MM.1S (cell line): Measurements from ENCODE around the gene CCSER1.

ENCODE experiments used
- CTCF ChIP-seq: fragments of 300-600 bp; sonication (generic); IDR thresholded peaks from 2 replicates; pipeline ENCODE4 v1.5.1; 2016; ENCODE audit warnings: antibody characterized with exemption, low read length, mixed read lengths
- EZH2 ChIP-seq: fragments of 300-600 bp; sonication (generic); optimal IDR thresholded peaks from 2 replicates; pipeline ENCODE3; 2017; ENCODE audit warnings: low read depth, mild to moderate bottlenecking, antibody characterized with exemption, low read length, mixed read lengths

- no peak for TF ChIP-seq CTCF
- no peak for TF ChIP-seq EZH2
Measured at GRCh38 chr4:90174621-90175023, 47.4 kb downstream of the CCSER1 start.
